Activated CD4-positive, alpha-beta memory T cell treated with anti-CD3 and anti-CD28 coated beads for 36 hours (primary cell): ENCODE measurements around the gene PIK3R2. TPM values are rescaled to one million over a fixed set of nuclear protein-coding genes. Genes with fewer than 3 reads are reported as not detected.

Experiments used
- CTCF ChIA-PET: fragments of 350-600 bp; sonication (Branson Sonifier 250); formaldehyde crosslinking; loops from one replicate; lab custom pipeline; 2021; ENCODE audit warnings: antibody characterized with exemption, inconsistent platforms; lab: Charles Lee
- POLR2A ChIA-PET: fragments of 350-600 bp; sonication (Branson Sonifier 250); formaldehyde crosslinking; loops from one replicate; lab custom pipeline; 2021; ENCODE audit warnings: antibody characterized with exemption; lab: Charles Lee
- DNase-seq: peaks from one replicate; pipeline ENCODE4 v3.0.0-alpha.2; 2020
- H3K27ac Mint-ChIP-seq: one replicate; pipeline ENCODE4 v1.8.0; 2021; ENCODE audit warnings: mixed read lengths
- H3K27me3 Mint-ChIP-seq: one replicate; pipeline ENCODE4 v1.8.0; 2021; ENCODE audit warnings: mixed read lengths
- H3K36me3 Mint-ChIP-seq: one replicate; pipeline ENCODE4 v1.8.0; 2021; ENCODE audit warnings: mixed read lengths
- H3K4me1 Mint-ChIP-seq: one replicate; pipeline ENCODE4 v1.8.0; 2021; ENCODE audit warnings: low read depth, mixed read lengths
- H3K4me3 Mint-ChIP-seq: one replicate; pipeline ENCODE4 v1.8.0; 2021; ENCODE audit warnings: mild to moderate bottlenecking, mixed read lengths
- H3K9me3 Mint-ChIP-seq: one replicate; pipeline ENCODE4 v1.8.0; 2021; ENCODE audit warnings: mixed read lengths
- intact Hi-C: fragments of 100-400 bp; cut with micrococcal nuclease; formaldehyde crosslinking; loops from one replicate; pipeline ENCODE4 v1.15.1; 2023
- total RNA-seq, 2 experiments: library from RNA; stranded (reverse); gene quantifications; one replicate each; pipeline ENCODE4 v1.2.3, GENCODE V29; 2021

Gene PIK3R2
- total RNA-seq, 2 experiments from 2014 or later = 14.9 to 19.1 TPM

GRCh38 chr19:18176367-18177310 is 23.7 kb downstream of the PIK3R2 start:
- no peak for DNase-seq
- intact Hi-C loops = no loop called here
- ChIA-PET CTCF (interaction anchor here (0.6 to 1.2 kb wide), 3 partner anchors 10 to 211 kb away, joined by 3 to 4 read pairs (median 4); no protein-coding TSS in a partner anchor), POLR2A (interaction anchor here (0.9 kb wide), 2 partner anchors 16 to 25 kb away, joined by 3 to 5 read pairs; partner anchors contain the start of gene MPV17L2)
- H3K9me3 Mint-ChIP-seq = no peaks in the 10 kb centered on the region
- H3K4me1 Mint-ChIP-seq = peaks cover 9% of the 10 kb centered on the region
- H3K36me3 Mint-ChIP-seq = peaks cover 9% of the 10 kb centered on the region
- no peak overlapping the region for H3K27ac Mint-ChIP-seq
- no peak overlapping the region for H3K4me3 Mint-ChIP-seq
- no peaks in the 10 kb centered on the region for H3K27me3 Mint-ChIP-seq

DNA sequence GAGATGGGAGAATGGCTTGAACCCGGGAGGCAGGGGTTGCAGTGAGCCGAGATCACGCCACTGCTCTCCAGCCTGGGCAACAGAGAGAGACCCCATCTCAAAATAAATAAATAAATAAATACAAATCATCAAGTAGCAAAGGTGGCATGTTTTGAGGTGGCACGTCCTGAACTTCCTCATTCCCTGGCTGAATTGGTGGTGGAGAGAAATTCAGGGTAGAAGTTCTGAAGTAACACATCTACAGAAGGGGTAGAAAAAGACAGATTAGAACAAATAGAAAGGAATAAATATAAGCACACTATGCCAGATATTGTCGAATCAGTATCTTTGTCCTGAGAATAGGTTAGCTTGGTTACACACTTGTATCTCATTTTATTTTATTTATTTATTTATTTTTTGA is 27.0 kb downstream of the PIK3R2 start:
- no peaks in the 10 kb centered on the region for H3K9me3 Mint-ChIP-seq
- no peak for DNase-seq
- H3K27me3 Mint-ChIP-seq = no peaks in the 10 kb centered on the region
- peaks cover 9% of the 10 kb centered on the region for H3K36me3 Mint-ChIP-seq
- intact Hi-C loops = no loop called here
- POLR2A ChIA-PET = no interaction called here
- no peak overlapping the region for H3K4me3 Mint-ChIP-seq
- CTCF ChIA-PET = interaction anchor here (0.9 to 1.0 kb wide), 3 partner anchors 12 to 101 kb away, joined by 3 read pairs; partner anchors contain the start of gene JUND
- no peaks in the 10 kb centered on the region for H3K4me1 Mint-ChIP-seq
- no peak overlapping the region for H3K27ac Mint-ChIP-seq

DNA sequence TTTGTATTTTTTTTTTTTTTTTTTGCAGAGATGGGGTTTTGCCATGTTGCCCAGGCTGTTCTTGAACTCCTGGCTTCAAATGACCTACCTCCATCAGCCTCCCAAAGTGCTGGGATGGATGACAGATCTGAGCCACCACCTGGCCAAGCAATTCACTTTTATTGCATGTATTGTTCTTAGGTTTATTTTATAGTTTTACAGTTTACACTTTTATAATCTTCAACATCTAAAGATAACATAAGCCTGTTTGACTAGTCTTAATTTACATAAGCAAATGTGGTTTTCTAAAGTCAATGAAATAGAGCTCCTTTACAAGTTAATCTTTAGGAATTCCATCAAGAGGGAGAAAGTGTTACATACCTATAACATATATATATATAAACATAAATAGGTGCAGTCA is 30.6 kb downstream of the PIK3R2 start:
- H3K4me3 Mint-ChIP-seq = no peak overlapping the region
- intact Hi-C loops = no loop called here
- ChIA-PET POLR2A (no interaction called here), CTCF (interaction anchor here (1.2 to 1.6 kb wide), 3 partner anchors 8 to 70 kb away, joined by 3 to 5 read pairs (median 4); no protein-coding TSS in a partner anchor)
- no peak overlapping the region for H3K27ac Mint-ChIP-seq
- H3K36me3 Mint-ChIP-seq = no peaks in the 10 kb centered on the region
- DNase-seq = no peak
- H3K27me3 Mint-ChIP-seq = no peaks in the 10 kb centered on the region
- H3K9me3 Mint-ChIP-seq = no peaks in the 10 kb centered on the region
- no peaks in the 10 kb centered on the region for H3K4me1 Mint-ChIP-seq

DNA sequence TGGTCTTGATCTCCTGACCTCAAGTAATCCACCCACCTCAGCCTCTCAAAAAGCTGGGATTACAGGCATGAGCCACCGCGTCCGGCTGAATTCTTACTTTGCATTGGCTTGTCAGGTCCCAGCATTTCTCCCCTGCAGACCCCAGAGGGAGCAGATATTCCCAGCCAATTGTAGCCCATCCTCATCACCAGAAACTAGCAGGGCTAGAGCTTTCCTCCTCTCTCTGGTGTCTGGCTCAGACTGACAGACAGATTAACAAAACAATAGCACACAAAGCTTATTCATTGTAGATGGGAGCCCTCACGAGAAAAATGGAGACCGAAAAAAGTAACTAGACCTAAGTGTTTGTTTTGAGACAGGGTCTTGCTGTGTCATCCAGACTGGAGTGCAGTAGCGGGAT is 32.6 kb downstream of the PIK3R2 start:
- Mint-ChIP-seq H3K27me3 (no peaks in the 10 kb centered on the region), H3K4me3 (no peak overlapping the region), H3K4me1 (no peaks in the 10 kb centered on the region), H3K27ac (no peak overlapping the region), H3K9me3 (no peaks in the 10 kb centered on the region), H3K36me3 (no peaks in the 10 kb centered on the region)
- no peak for DNase-seq
- intact Hi-C loops = no loop called here
- ChIA-PET POLR2A (no interaction called here), CTCF (interaction anchor here (1.4 kb wide), 1 partner anchor 203 kb away, joined by 3 read pairs; no protein-coding TSS in a partner anchor)

DNA sequence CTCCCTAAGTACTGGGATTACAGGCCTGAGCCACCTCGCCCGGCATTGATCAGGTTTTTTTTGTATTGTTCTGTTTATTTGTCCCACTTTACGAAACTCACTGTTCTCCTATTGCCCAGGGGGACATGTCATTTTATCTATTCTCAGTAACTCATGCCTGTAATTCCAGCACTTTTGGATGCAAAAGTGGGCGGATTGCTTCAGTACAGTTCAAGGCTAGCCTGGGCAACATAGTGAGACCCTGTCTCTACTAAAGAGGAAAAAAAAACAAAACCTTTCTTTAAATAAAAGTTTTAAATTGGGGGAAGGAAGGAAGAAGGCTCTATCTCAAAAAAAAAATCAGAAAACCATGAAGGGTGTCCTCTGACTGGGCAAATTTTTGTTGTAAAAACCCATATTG is 37.3 kb downstream of the PIK3R2 start:
- no peaks in the 10 kb centered on the region for H3K9me3 Mint-ChIP-seq
- peaks cover 21% of the 10 kb centered on the region for H3K4me1 Mint-ChIP-seq
- POLR2A ChIA-PET = no interaction called here
- H3K4me3 Mint-ChIP-seq = no peak overlapping the region
- no peaks in the 10 kb centered on the region for H3K36me3 Mint-ChIP-seq
- CTCF ChIA-PET = interaction anchor here (0.6 kb wide), 1 partner anchor 29 kb away, joined by 3 read pairs; no protein-coding TSS in a partner anchor
- no peak for DNase-seq
- intact Hi-C loops = no loop called here
- H3K27ac Mint-ChIP-seq = no peak overlapping the region
- H3K27me3 Mint-ChIP-seq = no peaks in the 10 kb centered on the region

GRCh38 chr19:18191640-18192062 is 38.7 kb downstream of the PIK3R2 start:
- H3K27me3 Mint-ChIP-seq = no peaks in the 10 kb centered on the region
- ChIA-PET CTCF (interaction anchor here (0.6 to 2.3 kb wide), 17 partner anchors 8 to 220 kb away, joined by 3 to 23 read pairs (median 5); partner anchors contain the start of gene RAB3A), POLR2A (interaction anchor here (0.6 to 2.1 kb wide), 2 partner anchors 59 to 90 kb away, joined by 3 to 6 read pairs; partner anchors contain the start of gene JUND)
- no peaks in the 10 kb centered on the region for H3K9me3 Mint-ChIP-seq
- peak overlapping the region; percentile 87 for H3K27ac Mint-ChIP-seq
- intact Hi-C loops = loop anchor here (1.0 to 2.0 kb wide), 4 partner anchors 13 to 132 kb away; partner anchors contain the start of genes IFI30, LSM4 and RAB3A
- H3K36me3 Mint-ChIP-seq = no peaks in the 10 kb centered on the region
- peak overlapping the region; percentile 86 for H3K4me3 Mint-ChIP-seq
- peaks cover 21% of the 10 kb centered on the region for H3K4me1 Mint-ChIP-seq
- DNase-seq = no peak

- Mint-ChIP-seq H3K27me3 (no peaks in the 10 kb centered on the region), H3K4me3 (peak within 1 kb of the TSS; percentile 86), H3K27ac (peak within 1 kb of the TSS; percentile 87), H3K9me3 (no peaks in the 10 kb centered on the region), H3K4me1 (peaks cover 21% of the 10 kb centered on the region), H3K36me3 (peaks cover under 1% of the 10 kb centered on the region)
- intact Hi-C loops = loop anchor here (1.0 to 2.0 kb wide), 4 partner anchors 11 to 130 kb away; partner anchors contain the start of genes IFI30, LSM4 and RAB3A
- CTCF ChIA-PET = interaction anchor here (0.6 to 2.3 kb wide), 20 partner anchors 9 to 219 kb away, joined by 3 to 23 read pairs (median 5); partner anchors contain the start of gene RAB3A
- POLR2A ChIA-PET = interaction anchor here (0.6 to 2.1 kb wide), 7 partner anchors 10 to 88 kb away, joined by 3 to 6 read pairs (median 4); partner anchors contain the start of genes JUND and RAB3A
- DNase-seq = peak; percentile 99
Observed at GRCh38 chr19:18192673-18193387, 39.9 kb downstream of the PIK3R2 start, which contains the start of gene MPV17L2. TSS of gene MPV17L2 (plus strand) at chr19:18193218. CDS start at chr19:18193282, 64 bp downstream.

GRCh38 chr19:18193388-18194180 is 40.6 kb downstream of the PIK3R2 start:
- intact Hi-C loops = loop anchor here (2.0 kb wide), 1 partner anchor 21 kb away; the partner anchor contains the start of gene IFI30
- CTCF ChIA-PET = interaction anchor here (0.6 to 2.3 kb wide), 11 partner anchors 11 to 195 kb away, joined by 3 to 12 read pairs (median 5); partner anchors contain the start of genes PGPEP1 and RAB3A
- Mint-ChIP-seq H3K27ac (peak overlapping the region; percentile 87), H3K27me3 (no peaks in the 10 kb centered on the region), H3K4me1 (peaks cover 21% of the 10 kb centered on the region), H3K36me3 (peaks cover 8% of the 10 kb centered on the region), H3K9me3 (no peaks in the 10 kb centered on the region), H3K4me3 (peak overlapping the region; percentile 86)
- no peak for DNase-seq
- POLR2A ChIA-PET = interaction anchor here (1.0 to 2.1 kb wide), 5 partner anchors 10 to 88 kb away, joined by 3 to 6 read pairs (median 4); partner anchors contain the start of genes JUND and RAB3A

DNA sequence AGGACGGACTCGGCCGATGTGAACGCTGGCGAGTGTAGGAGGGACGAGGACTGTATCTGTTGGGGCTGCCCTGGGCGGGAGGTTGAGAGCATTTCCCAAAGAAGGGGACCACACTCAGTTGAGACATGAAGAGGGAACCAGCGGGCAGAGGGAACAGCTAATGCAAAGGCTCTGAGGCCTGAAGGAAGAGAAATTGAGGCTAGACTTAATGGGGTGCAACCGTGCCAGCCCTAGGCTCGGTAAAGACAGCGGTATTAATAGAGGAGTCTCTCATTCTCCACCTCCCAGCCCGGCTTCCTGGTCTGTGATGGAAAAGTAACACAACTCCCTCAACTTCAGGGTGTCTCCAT is 41.2 kb downstream of the PIK3R2 start:
- ChIA-PET POLR2A (no interaction called here), CTCF (interaction anchor here (1.0 to 1.6 kb wide), 6 partner anchors 10 to 146 kb away, joined by 3 to 5 read pairs (median 4); partner anchors contain the start of genes PGPEP1 and RAB3A)
- no peak for DNase-seq
- no peaks in the 10 kb centered on the region for H3K27me3 Mint-ChIP-seq
- H3K4me3 Mint-ChIP-seq = peak overlapping the region; percentile 86
- no peak overlapping the region for H3K27ac Mint-ChIP-seq
- no peaks in the 10 kb centered on the region for H3K9me3 Mint-ChIP-seq
- intact Hi-C loops = no loop called here
- peaks cover 21% of the 10 kb centered on the region for H3K4me1 Mint-ChIP-seq
- peaks cover 12% of the 10 kb centered on the region for H3K36me3 Mint-ChIP-seq

- Mint-ChIP-seq H3K4me3 (peak overlapping the region; percentile 86), H3K4me1 (peaks cover 21% of the 10 kb centered on the region), H3K36me3 (peaks cover 12% of the 10 kb centered on the region), H3K9me3 (no peaks in the 10 kb centered on the region), H3K27me3 (no peaks in the 10 kb centered on the region), H3K27ac (no peak overlapping the region)
- intact Hi-C loops = no loop called here
- POLR2A ChIA-PET = no interaction called here
- DNase-seq = peak; percentile 44
- CTCF ChIA-PET = interaction anchor here (0.6 to 1.6 kb wide), 6 partner anchors 10 to 146 kb away, joined by 3 to 5 read pairs (median 4); partner anchors contain the start of genes PGPEP1 and RAB3A
Observed at GRCh38 chr19:18194554-18195238, 41.7 kb downstream of the PIK3R2 start.
